Ishikawa (cell line): Measurements from ENCODE around the gene FOXJ1.
A peak's percentile ranks its signal among the peaks of the same experiment; 100 is the strongest.

ENCODE experiments used
- CEBPB ChIP-seq: IDR thresholded peaks from 2 replicates; pipeline ENCODE4 v1.6.1; 2012
- CREB1 ChIP-seq: IDR thresholded peaks from 2 replicates; pipeline ENCODE4 v1.6.1; 2012; ENCODE audit warnings: low read depth
- EGR1 ChIP-seq: IDR thresholded peaks from 2 replicates; pipeline ENCODE4 v1.6.1; 2012
- EP300 ChIP-seq: IDR thresholded peaks from 2 replicates; pipeline ENCODE4 v1.6.1; 2012; ENCODE audit warnings: borderline replicate concordance
- FOXM1 ChIP-seq: IDR thresholded peaks from 2 replicates; pipeline ENCODE4 v1.6.1; 2012; ENCODE audit warnings: low read depth, borderline replicate concordance
- MAX ChIP-seq: IDR thresholded peaks from 2 replicates; pipeline ENCODE4 v1.6.1; 2012
- NFIC ChIP-seq: IDR thresholded peaks from 2 replicates; pipeline ENCODE4 v1.6.1; 2012
- RAD21 ChIP-seq: IDR thresholded peaks from 2 replicates; pipeline ENCODE4 v1.6.1; 2012; ENCODE audit warnings: low read depth
- REST ChIP-seq: IDR thresholded peaks from 2 replicates; pipeline ENCODE4 v1.6.1; 2012; ENCODE audit warnings: low read depth, mild to moderate bottlenecking
- TAF1 ChIP-seq: IDR thresholded peaks from 2 replicates; pipeline ENCODE4 v1.6.1; 2012; ENCODE audit warnings: low read depth, mild to moderate bottlenecking
- TCF12 ChIP-seq: IDR thresholded peaks from 2 replicates; pipeline ENCODE4 v1.6.1; 2012; ENCODE audit warnings: low read depth
- TEAD4 ChIP-seq: IDR thresholded peaks from 2 replicates; pipeline ENCODE4 v1.6.1; 2012
- USF1 ChIP-seq: IDR thresholded peaks from 2 replicates; pipeline ENCODE4 v1.6.1; 2012
- YY1 ChIP-seq: IDR thresholded peaks from 2 replicates; pipeline ENCODE4 v1.6.1; 2012; ENCODE audit warnings: low read depth
- ZBTB7A ChIP-seq: IDR thresholded peaks from 2 replicates; pipeline ENCODE4 v1.6.1; 2012; ENCODE audit warnings: low read depth

Gene FOXJ1

DNA sequence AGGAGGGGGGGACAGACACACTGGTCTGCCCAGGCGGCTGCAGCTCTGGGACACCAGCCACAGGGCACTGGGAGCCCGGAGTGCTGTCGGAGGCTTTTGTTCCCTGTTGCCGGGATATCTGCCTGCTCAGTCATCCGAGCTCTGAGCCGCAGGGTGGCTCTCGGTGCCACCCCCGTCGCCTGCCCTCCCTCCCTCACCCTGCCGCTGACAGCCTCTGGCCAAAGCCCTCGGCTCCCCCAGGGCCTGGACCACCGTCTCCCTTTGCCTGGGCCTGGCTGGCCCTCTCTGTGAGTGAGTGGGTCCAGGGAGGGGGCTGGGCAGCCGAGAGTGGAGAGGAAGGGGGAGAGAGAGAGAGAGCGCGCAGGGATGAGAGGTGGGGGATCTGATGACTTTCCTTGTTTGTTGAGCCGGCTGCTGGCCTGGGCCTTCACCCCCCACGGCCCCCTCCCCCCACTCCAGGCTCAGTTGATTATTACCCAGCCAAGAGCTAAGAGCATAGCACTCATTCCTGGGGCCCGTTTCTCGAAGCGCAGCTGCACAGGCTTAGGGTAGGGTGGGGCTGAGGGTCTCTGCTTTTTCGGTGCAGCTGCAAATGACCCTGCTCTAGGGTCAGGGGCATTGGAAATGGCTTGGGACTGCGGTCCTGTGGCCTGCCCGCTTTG lies 2.7 kb downstream of the FOXJ1 start:
- TF ChIP-seq EGR1 (peak; percentile 31; the same call in 1 of the 2 replicates), TAF1 (no peak), FOXM1 (no peak), REST (no peak), RAD21 (no peak), USF1 (0 out of 2 replicates have a peak, but pooled peaks have one; percentile 4), TCF12 (peak; percentile 81), NFIC (peak; percentile 61), YY1 (no peak), CREB1 (no peak), EP300 (peak; percentile 39; the same call in 1 of the 2 replicates), CEBPB (no peak), ZBTB7A (peak; percentile 65; the same call in 1 of the 2 replicates), TEAD4 (peak; percentile 40), MAX (peak; percentile 65; the same call in 1 of the 2 replicates)

DNA sequence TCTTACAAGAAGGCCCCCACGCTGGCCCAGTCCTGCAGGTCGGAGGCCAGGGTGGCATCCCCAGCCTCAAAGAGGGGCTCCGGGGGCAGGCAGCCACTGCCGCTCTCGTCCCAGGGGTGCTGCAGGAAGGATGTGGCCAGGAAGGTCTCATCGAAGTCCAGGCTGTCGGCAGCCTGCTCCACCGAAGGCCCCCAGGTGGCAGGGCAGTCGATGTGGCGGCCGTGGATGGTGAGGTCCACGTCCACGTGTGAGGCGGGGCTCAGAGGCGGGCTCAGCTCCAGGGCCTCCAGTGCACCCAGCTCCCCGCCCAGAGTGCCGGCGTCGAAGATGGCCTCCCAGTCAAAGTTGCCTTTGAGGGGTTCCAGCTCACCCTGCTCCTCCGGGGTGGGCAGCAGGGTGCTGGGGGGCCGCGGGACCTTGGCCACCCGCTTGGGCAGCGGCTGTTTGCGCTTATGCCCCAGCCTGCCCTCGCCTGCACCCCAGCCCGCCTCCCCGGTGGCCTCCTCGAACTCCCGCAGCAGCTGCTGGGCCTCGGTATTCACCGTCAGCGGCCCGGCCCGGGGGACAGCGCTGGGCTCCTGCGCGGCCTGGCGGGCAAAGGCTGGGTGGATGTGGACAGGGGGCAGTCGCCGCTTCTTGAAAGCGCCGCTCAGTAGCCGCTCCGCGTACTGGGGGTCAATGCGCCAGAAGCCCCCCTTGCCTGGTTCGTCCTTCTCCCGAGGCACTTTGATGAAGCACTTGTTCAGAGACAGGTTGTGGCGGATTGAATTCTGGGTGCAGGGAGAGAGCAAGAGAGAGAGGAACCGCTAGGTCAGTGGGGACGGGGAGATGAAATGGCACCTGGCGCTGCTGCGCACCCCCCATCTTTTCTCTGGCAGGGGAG lies 3.5 kb downstream of the FOXJ1 start:
- no peak for TF ChIP-seq YY1
- TF ChIP-seq NFIC = no peak
- peak; percentile 34; the same call in 1 of the 2 replicates for TF ChIP-seq ZBTB7A

- TF ChIP-seq CEBPB = no peak
- no peak for TF ChIP-seq TEAD4
- TF ChIP-seq TCF12 = no peak
- TF ChIP-seq EGR1 = no peak
- TF ChIP-seq CREB1 = no peak
- TF ChIP-seq MAX = no peak
- no peak for TF ChIP-seq YY1
- TF ChIP-seq ZBTB7A = no peak
- no peak for TF ChIP-seq REST
- no peak for TF ChIP-seq RAD21
- no peak for TF ChIP-seq FOXM1
- TF ChIP-seq USF1 = no peak
- TF ChIP-seq TAF1 = no peak
- TF ChIP-seq EP300 = no peak
- no peak for TF ChIP-seq NFIC
Measured at GRCh38 chr17:76137001-76137350, 4.1 kb downstream of the FOXJ1 start.

GRCh38 chr17:76136276-76137000 lies 4.6 kb downstream of the FOXJ1 start:
- no peak for TF ChIP-seq USF1
- no peak for TF ChIP-seq TCF12
- TF ChIP-seq TAF1 = no peak
- no peak for TF ChIP-seq MAX
- no peak for TF ChIP-seq REST
- no peak for TF ChIP-seq ZBTB7A
- no peak for TF ChIP-seq EP300
- TF ChIP-seq FOXM1 = no peak
- TF ChIP-seq NFIC = no peak
- TF ChIP-seq RAD21 = no peak
- TF ChIP-seq TEAD4 = no peak
- no peak for TF ChIP-seq YY1
- no peak for TF ChIP-seq CREB1
- no peak for TF ChIP-seq EGR1
- TF ChIP-seq CEBPB = no peak
